ENCODE results near the gene SRC.

GRCh38 chr20:37314617-37315016 is 31.3 kb upstream of the SRC start:
- TF ChIP-seq CTCF (IDR thresholded peaks at IDR 0.05) = no peak
- no peak for TF ChIP-seq POLR2A (IDR thresholded peaks at IDR 0.05)

Data from thyroid gland (tissue), 4 donors.